K562 (cell line): Measurements from ENCODE around the gene GOLT1A. TPM values are rescaled to one million over a fixed set of nuclear protein-coding genes. Genes with fewer than 3 reads are reported as not detected.

Experiments
- ATAC-seq: fragments of 200-7000 bp; cut with Tn5 transposase; 3 replicates; pipeline ENCODE4 v1.9.1; 2020; ENCODE audit warnings: moderate library complexity
- BruUV-seq: library from RNA; stranded (reverse); fragments of 400-500 nt; replicated peaks from 2 replicates; lab custom pipeline; 2021; lab: Mats Ljungman, UMichigan
- CTCF ChIA-PET: fragments of 300-600 bp; formaldehyde crosslinking; extraction: SDS; loops from one replicate; lab custom pipeline; 2021; ENCODE audit warnings: low intra/inter-chr PET ratio; lab: Yijun Ruan, JAX
- POLR2A ChIA-PET: fragments of 300-600, 350-650 bp; sonication (Branson Sonifier 250); formaldehyde crosslinking; extraction: SDS; loops from one replicate; lab custom pipeline; 2021; ENCODE audit warnings: antibody characterized with exemption, inconsistent platforms; lab: Yijun Ruan, JAX
- DNase-seq, 4 experiments: peaks; one replicate each; pipeline versions ENCODE4 v3.0.0 to v3.0.0-alpha.2; 2011 to 2018; ENCODE audit warnings: low spot score in 3 of 4, mixed read lengths in 3 of 4; ENCODE audit errors: extremely low read depth in 1 of 4
- FAIRE-seq: peaks from 2 replicates; lab custom pipeline; 2011; peaks lifted over from hg19 to GRCh38; lab: Jason Lieb, UNC
- H2AFZ ChIP-seq: 2 replicates; pipeline ENCODE4 v1.6.0; 2011; ENCODE audit warnings: low read depth, low read length, control low read depth, inconsistent platforms
- H3K27ac ChIP-seq: fragments of 200-600 bp; 3 replicates; pipeline ENCODE4 v1.8.0; 2011; ENCODE audit warnings: low read depth, mild to moderate bottlenecking, control low read depth, inconsistent platforms, low read length, moderate library complexity, mixed read lengths; ENCODE audit errors: extremely low read depth
- H3K27me3 ChIP-seq, 2 experiments: fragments of 300-600 bp in 1 of 2; 2 replicates in 1 of 2; 3 replicates in 1 of 2; pipeline versions ENCODE4 v1.6.0 to v1.8.0; 2011; ENCODE audit warnings: inconsistent platforms in 2 of 2, low read length in 2 of 2, mild to moderate bottlenecking in 1 of 2, mixed read lengths in 1 of 2, moderate library complexity in 1 of 2; ENCODE audit not compliant: control insufficient read depth in 2 of 2, insufficient read depth in 2 of 2
- H3K36me3 ChIP-seq: fragments of 300-600 bp; 3 replicates; pipeline ENCODE4 v1.8.0; 2011; ENCODE audit warnings: mild to moderate bottlenecking, low read length, inconsistent platforms; ENCODE audit not compliant: control insufficient read depth, insufficient read depth
- H3K4me1 ChIP-seq, 2 experiments: fragments of 200-600 bp in 1 of 2; replicated peaks in 1 of 2; 2 replicates in 1 of 2; 3 replicates in 1 of 2; pipeline versions ENCODE4 v1.5.1 to v1.8.0; 2011; ENCODE audit warnings: inconsistent platforms in 2 of 2, low read length in 2 of 2, mild to moderate bottlenecking in 1 of 2, mixed read lengths in 1 of 2, moderate library complexity in 1 of 2; ENCODE audit not compliant: control insufficient read depth in 2 of 2, insufficient read depth in 2 of 2
- H3K4me2 ChIP-seq: 2 replicates; pipeline ENCODE4 v1.6.1; 2011; ENCODE audit warnings: low read length, control low read depth, inconsistent platforms, mixed read lengths; ENCODE audit not compliant: insufficient read depth
- H3K4me3 ChIP-seq: fragments of 200-600 bp; sonication (generic), shearing (Covaris generic); 2 replicates; pipeline ENCODE4 v1.5.1; 2016; ENCODE audit warnings: control low read depth, inconsistent platforms
- H3K79me2 ChIP-seq: fragments of 200-600 bp; 3 replicates; pipeline ENCODE4 v1.8.0; 2011; ENCODE audit warnings: low read length, inconsistent platforms; ENCODE audit not compliant: control insufficient read depth, insufficient read depth
- H3K9ac ChIP-seq, 2 experiments: 2 replicates each; pipeline versions ENCODE4 v1.6.0 to v1.6.1; 2011; ENCODE audit warnings: low read depth in 2 of 2, low read length in 2 of 2, control low read depth in 1 of 2, inconsistent platforms in 1 of 2, mild to moderate bottlenecking in 1 of 2, mixed read lengths in 1 of 2; ENCODE audit not compliant: insufficient read depth in 1 of 2
- H3K9me1 ChIP-seq: one replicate; pipeline ENCODE4 v1.6.0; 2011; ENCODE audit warnings: inconsistent platforms, mild to moderate bottlenecking, low read length, moderate library complexity; ENCODE audit not compliant: control insufficient read depth, insufficient read depth
- H3K9me3 ChIP-seq: replicated peaks from 2 replicates; pipeline ENCODE4 v1.5.1; 2011; ENCODE audit warnings: low read depth, low read length, inconsistent platforms; ENCODE audit not compliant: control insufficient read depth, insufficient read depth
- H4K20me1 ChIP-seq: replicated peaks from 2 replicates; pipeline ENCODE4 v1.6.1; 2011; ENCODE audit warnings: low read length, inconsistent platforms, mixed read lengths; ENCODE audit not compliant: control insufficient read depth, insufficient read depth
- DPF2 ChIP-seq: fragments of 450-650 bp; IDR thresholded peaks from 2 replicates; pipeline ENCODE4 v1.6.1; 2016
- ID3 ChIP-seq, 2 experiments: fragments of 250-450 bp in 1 of 2; fragments of 450-650 bp in 1 of 2; sonication (Bioruptor Pico) in 1 of 2; IDR thresholded peaks; 2 replicates each; pipeline versions ENCODE4 v1.6.1 to v1.8.0; 2016 to 2021; ENCODE audit warnings: mild to moderate bottlenecking in 2 of 2, moderate library complexity in 2 of 2, missing compliant biosample characterization in 1 of 2, missing genetic modification characterization in 1 of 2
- JUNB ChIP-seq: fragments of 450-650 bp; formaldehyde crosslinking; conservative IDR thresholded peaks from 2 replicates; pipeline ENCODE4 v1.4.0; 2020; ENCODE audit warnings: mild to moderate bottlenecking
- NFE2 ChIP-seq: IDR thresholded peaks from 2 replicates; pipeline ENCODE4 v1.6.1; 2014; ENCODE audit warnings: antibody characterized with exemption, low read depth
- RUNX1 ChIP-seq: sonication (generic); IDR thresholded peaks from 2 replicates; pipeline ENCODE4 v1.6.1; 2016; ENCODE audit warnings: antibody characterized with exemption, low read depth
- SAFB2 ChIP-seq: fragments of 200-400 bp; formaldehyde crosslinking; IDR thresholded peaks from 2 replicates; pipeline ENCODE4 v1.6.1; 2018; ENCODE audit warnings: borderline replicate concordance, low read length, low read depth, moderate library complexity; ENCODE audit not compliant: severe bottlenecking
- TAF1 ChIP-seq: IDR thresholded peaks from 2 replicates; pipeline ENCODE4 v1.6.1; 2011; ENCODE audit warnings: mild to moderate bottlenecking, low read length, moderate library complexity; ENCODE audit not compliant: insufficient read depth, control insufficient read depth, severe bottlenecking; ENCODE audit errors: extremely low read depth
- U2AF2 ChIP-seq: fragments of 200-400 bp; formaldehyde crosslinking; optimal IDR thresholded peaks from 2 replicates; pipeline ENCODE3; 2017; ENCODE audit warnings: low read depth, mild to moderate bottlenecking, low read length
- XRCC3 ChIP-seq: fragments of 450-650 bp; IDR thresholded peaks from 2 replicates; pipeline ENCODE4 v1.6.1; 2017; ENCODE audit warnings: mild to moderate bottlenecking, moderate library complexity
- ZNF175 ChIP-seq: fragments of 200-800 bp; sonication (Bioruptor generic); IDR thresholded peaks from 2 replicates; pipeline ENCODE4 v1.6.1; 2016; ENCODE audit warnings: low read depth, mild to moderate bottlenecking, missing genetic modification characterization, missing compliant biosample characterization
- ZNF699 ChIP-seq: fragments of 250-450 bp; sonication (Bioruptor Pico); IDR thresholded peaks from 2 replicates; pipeline ENCODE4 v1.8.0; 2021; ENCODE audit warnings: mild to moderate bottlenecking, moderate library complexity; ENCODE audit not compliant: insufficient replicate concordance
- WGBS: fragments of 100-300 bp; shearing (Covaris generic); methylation state at CpG from one replicate; pipeline ENCODE4 v1.1.6; 2016; ENCODE audit warnings: low coverage, mixed read lengths; ENCODE audit not compliant: insufficient coverage; ENCODE audit errors: missing lambda C conversion rate; 5-methylcytosine and 5-hydroxymethylcytosine counted together
- in situ Hi-C: fragments of 300-500 bp; cut with MboI; formaldehyde crosslinking; loops from 4 replicates; pipeline ENCODE4 v1.15.0; 2018; ENCODE audit warnings: inconsistent platforms, mixed read lengths
- intact Hi-C: fragments of 100-400 bp; cut with micrococcal nuclease; formaldehyde crosslinking; loops from 2 replicates; pipeline ENCODE4 v1.14.2; 2022
- polyA plus RNA-seq, 8 experiments: library from polyadenylated mRNA; depleted of rRNA in 4 of 8; stranded (reverse) in 5 of 8; unstranded in 3 of 8; fragments of >200 nt; fragmentation: Nextera tagmentation in 2 of 8; fragmentation: Illumina TruSeq in 1 of 8; extraction: Ambion mirVana in 2 of 8; extraction: Trizol in 1 of 8; gene quantifications; 2 replicates each; pipeline versions ENCODE4 v1.2.1 to v1.2.3, GENCODE V29; 2011 to 2014; ENCODE audit warnings: inconsistent platforms in 1 of 8, missing spikeins in 1 of 8
- total RNA-seq, 7 experiments: library from RNA; depleted of rRNA in 6 of 7; stranded (reverse); fragments of >200 nt in 6 of 7; fragmentation: Illumina TruSeq in 2 of 7; extraction: Trizol in 2 of 7; gene quantifications; 2 replicates each; pipeline versions ENCODE4 v1.2.1 to v1.2.3, GENCODE V29; 2011 to 2021; ENCODE audit warnings: low replicate concordance in 1 of 7

GOLT1A gene
- total and polyA plus RNA-seq, 9 of the 15 experiments (the other 6 are each of a cell fraction or from before 2014, with no cell fraction given), result not detected

GRCh38 chr1:204204944-204205343, 8.8 kb downstream of the GOLT1A start:
- in situ Hi-C loops, result no loop called here
- intact Hi-C loops, result loop anchor here (5.0 kb wide), 1 partner anchor 287 kb away; the partner anchor contains the start of gene PIK3C2B
- CTCF ChIA-PET, result no interaction called here

GRCh38 chr1:204203206-204203767, 10.5 kb downstream of the GOLT1A start:
- Histone ChIP-seq H3K4me1 (no peaks in the 10 kb centered on the region), H3K9ac (no peak overlapping the region), H3K4me3 (no peak overlapping the region), H3K9me3 (no peaks in the 10 kb centered on the region), H3K4me2 (no peak overlapping the region), H4K20me1 (no peaks in the 10 kb centered on the region), H2AFZ (no peak overlapping the region), H3K79me2 (no peaks in the 10 kb centered on the region), H3K36me3 (no peaks in the 10 kb centered on the region), H3K9me1 (no peaks in the 10 kb centered on the region), H3K27me3 (peaks cover 17 to 62% of the 10 kb centered on the region in 2 experiments), H3K27ac (no peak overlapping the region)
- ChIA-PET POLR2A (interaction anchor here (0.6 to 0.8 kb wide), 2 partner anchors 25 to 201 kb away, joined by 3 read pairs; no protein-coding TSS in a partner anchor), CTCF (no interaction called here)
- no peak for ATAC-seq
- DNase-seq, result no peak
- TF ChIP-seq XRCC3 (no peak), TAF1 (no peak), SAFB2 (no peak), RUNX1 (no peak), ID3 (CRISPR knock-in tag; IDR thresholded peaks at IDR 0.05) (no peak), ID3 (tag; IDR thresholded peaks at IDR 0.05) (no peak), U2AF2 (no peak), ZNF699 (CRISPR knock-in tag) (no peak), NFE2 (no peak)
- no TSS peak for BruUV-seq
- FAIRE-seq, result no peak
- intact Hi-C loops, result no loop called here
- in situ Hi-C loops, result no loop called here
- 0% methylated on average over 5 of the region's 5 CpGs for WGBS

More at GRCh38 chr1:204204944-204205343, 8.8 kb downstream of the GOLT1A start:
- no peak overlapping the region for H3K9ac ChIP-seq
- no peaks in the 10 kb centered on the region for H3K4me1 ChIP-seq
- peaks cover 6 to 48% of the 10 kb centered on the region in 2 experiments; a peak in 4 of 5 replicates for H3K27me3 ChIP-seq
- no peak for TF ChIP-seq JUNB (CRISPR knock-in tag)
- TF ChIP-seq ZNF175 (CRISPR knock-in tag), result no peak
- TF ChIP-seq DPF2, result no peak
- no peaks in the 10 kb centered on the region for H4K20me1 ChIP-seq
- no peaks in the 10 kb centered on the region for H3K9me1 ChIP-seq
- DNase-seq (no peak), FAIRE-seq (no peak), ATAC-seq (no peak)
- no peaks in the 10 kb centered on the region for H3K79me2 ChIP-seq
- H3K4me2 ChIP-seq, result no peak overlapping the region
- no peaks in the 10 kb centered on the region for H3K9me3 ChIP-seq
- H3K36me3 ChIP-seq, result no peaks in the 10 kb centered on the region
- no peak overlapping the region for H3K27ac ChIP-seq
- BruUV-seq, result no TSS peak
- POLR2A ChIA-PET, result no interaction called here
- 9% methylated on average over 2 of the region's 2 CpGs for WGBS
- no peak overlapping the region for H3K4me3 ChIP-seq
- H2AFZ ChIP-seq, result no peak overlapping the region
